T-helper 2 cell (primary cell): ENCODE results near the gene PCSK6.
A peak's percentile ranks its signal among the peaks of the same experiment; 100 is the strongest.

Source experiments
- DNase-seq, 5 experiments: peaks; one replicate each; pipeline versions ENCODE4 v3.0.0 to v3.0.0-alpha.2; 2012 to 2022

The PCSK6 gene

DNA sequence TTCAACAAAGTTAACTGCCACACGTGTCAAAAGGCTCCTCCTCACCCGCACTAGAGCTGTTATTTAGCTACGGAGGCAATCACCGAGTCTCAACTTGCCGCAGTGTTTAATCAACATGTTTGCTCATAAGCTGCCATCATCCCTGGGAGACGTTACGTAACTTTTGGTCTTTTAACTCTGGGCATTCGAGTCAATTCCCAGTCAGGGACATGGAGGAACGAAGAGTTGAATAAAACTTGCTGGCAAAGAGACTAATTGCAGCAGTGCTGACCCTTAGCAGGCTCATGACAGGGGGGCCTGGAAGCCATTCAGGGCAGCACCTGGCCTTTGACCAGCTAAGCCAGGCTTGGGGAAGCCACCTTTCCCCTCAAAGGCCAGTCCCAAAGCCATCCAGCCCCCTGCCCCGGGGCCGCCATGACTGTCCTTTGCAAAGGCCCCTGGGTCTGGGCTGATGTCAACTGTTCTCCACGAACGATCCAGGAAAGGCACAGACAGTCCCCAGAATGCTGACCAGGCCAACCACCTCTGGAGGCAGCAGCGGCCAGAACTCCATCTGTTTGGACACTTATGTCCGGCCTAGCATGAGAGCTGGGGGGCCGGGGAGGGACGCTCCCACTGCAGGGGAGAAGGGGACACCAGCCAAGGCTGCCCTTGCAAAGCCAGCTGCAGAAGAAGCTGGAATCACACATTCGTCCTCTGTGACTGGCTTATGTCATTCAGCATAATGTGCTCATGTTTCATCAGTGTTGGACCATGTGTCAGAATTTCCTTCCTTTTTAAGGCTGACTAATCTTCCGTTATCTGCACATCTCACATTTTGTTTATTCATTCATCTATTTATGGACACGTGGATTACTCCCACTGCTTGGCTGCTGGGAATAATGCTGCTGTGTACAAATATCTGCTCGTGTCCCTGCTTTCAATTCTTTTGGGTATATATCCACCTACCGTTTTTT, 43.7 kb downstream of the PCSK6 start:
- no peak for DNase-seq

DNA sequence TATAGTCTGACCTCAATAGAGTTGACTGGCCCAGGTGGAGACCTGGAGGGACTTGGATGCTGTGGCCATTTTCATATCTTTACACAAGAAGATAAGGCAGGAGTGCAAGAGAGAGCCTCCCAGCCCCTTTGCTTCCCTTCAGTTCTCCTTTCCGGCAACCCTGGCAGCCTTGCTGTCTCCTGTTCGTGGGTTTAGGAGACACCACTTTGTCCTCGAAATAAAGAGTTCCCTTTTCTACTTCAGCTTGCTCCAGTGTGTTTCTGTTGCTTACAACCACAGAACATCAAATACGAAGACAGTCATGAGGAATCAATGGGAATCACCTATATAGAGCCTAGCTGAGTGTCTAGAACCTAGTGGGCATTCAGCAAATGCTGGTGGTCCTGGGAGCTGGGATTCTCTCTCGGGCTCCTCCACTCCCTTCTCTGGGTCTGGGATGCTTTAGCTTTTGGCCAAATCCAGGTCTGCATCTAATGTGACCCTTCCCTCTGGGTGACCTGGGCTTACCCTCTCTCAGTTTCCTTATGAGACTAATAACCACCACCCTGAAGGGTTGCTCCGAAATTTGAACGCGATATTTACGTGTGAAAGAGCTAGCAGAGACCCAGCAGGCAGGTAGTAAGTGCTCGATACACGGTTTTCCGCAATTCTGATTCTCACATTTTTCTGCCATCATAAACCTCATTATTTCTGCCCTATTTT, 44.5 kb downstream of the PCSK6 start:
- no peak for DNase-seq

DNA sequence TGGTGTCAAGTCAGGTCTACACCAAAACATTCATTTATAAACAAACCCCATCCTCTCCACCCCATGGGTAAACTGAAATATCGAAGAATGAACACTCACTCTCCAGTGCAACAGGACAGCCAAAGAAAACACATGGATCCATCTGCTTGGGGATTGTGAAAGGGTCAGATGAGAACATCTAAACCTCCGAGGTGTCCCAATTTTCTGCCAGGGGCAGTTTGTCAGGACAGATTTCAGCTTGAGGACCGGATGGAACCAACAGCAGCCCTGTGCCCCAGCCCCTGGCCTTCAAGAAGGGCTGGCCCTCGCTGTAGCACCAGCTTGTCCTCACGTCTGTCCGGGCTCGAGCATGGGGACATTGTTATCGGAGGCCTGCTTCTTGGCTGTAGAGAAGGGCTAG, 45.5 kb downstream of the PCSK6 start:
- no peak for DNase-seq

DNA sequence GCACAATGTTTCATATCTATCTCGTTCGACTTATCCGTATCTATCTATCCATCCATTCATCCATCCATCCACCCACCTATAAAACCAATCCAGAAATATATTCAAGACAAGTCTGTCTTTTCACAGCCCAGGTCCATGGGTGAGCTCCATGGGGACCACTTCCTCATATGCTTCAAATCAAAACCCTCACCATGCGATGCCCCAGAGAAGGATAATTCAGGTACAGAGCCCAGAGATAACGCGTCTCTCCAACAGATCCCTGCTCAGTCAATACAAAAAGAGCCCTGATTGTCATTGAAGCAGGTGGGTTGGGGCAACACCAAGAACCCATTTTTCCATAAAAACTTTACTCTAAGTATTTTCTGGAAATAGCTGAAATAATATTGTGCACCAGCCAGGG, 47.2 kb downstream of the PCSK6 start:
- no peak for DNase-seq

DNA sequence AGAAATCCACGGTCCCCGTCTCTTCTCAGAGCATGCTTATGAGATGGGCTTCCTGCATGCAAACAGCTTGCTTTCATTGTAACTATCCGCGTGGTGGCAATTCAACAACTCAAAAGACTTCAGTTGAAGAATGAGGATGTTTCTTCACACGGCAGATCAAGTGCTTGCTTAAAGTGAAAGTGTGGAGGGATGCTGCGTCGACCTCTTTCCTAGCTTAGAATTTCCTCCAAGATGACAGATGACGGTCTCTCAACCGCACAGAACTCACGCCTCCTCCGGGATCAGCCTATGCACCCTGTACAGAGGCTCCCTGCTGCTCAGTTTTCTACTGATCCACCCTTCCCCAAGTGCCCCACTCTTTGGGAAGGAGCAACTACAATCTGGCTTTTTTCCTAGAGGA, 47.8 kb downstream of the PCSK6 start:
- peak in 1 of 5 experiments; percentile 60 for DNase-seq

DNA sequence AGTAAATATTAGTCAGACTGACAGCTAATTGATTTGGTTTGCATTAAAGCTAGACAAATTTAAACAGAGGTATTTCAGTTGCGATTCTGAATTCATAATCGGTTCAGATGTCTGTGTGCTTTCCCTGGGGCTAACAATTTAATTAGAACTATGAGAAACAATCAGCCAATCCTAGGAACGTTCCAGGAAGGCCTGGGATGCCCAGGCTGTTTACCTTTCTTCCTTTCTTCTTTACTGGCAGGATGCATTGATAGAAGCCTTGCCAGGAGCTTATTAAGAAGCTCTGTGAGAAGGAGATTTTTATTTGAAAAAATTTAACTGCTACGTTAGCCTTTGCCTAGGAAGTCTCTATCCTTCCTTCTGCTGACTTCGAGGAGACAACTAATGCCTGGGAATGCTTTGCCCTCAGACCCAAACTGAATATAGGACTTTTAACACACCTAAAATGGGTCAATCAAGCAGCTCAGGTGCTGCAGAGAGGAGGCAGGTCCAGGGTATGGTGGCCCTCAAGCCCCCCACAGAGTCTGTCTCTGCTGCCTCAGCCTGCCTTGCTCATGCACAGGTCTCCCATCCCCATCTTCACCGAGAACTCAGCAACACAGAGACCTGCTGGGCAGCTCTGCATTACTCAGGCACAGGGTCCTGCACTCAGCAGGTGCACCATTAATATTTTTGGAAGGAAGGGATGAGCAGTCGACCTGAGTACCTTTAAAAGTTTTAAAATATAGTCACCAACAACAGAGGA, 48.5 kb downstream of the PCSK6 start:
- DNase-seq = no peak

DNA sequence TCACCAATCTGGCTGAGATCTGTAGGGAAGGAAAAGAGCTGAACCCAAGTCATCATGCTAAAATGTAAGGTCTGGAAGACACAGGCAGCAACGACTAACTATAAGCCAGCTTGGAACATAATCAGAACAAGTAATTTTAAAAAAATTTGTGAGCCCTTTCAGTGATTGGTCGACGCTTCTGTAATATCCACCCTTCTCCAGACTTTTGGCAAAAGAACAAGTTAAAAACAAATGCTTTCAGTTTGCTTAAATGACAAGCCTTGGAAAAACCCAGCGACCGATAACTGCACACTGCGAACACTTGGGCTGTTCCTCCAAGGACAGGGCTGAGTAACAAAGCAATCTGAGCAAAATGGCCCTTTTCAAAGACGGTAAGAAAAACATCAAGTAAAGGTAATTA, 49.6 kb downstream of the PCSK6 start:
- no peak for DNase-seq

DNA sequence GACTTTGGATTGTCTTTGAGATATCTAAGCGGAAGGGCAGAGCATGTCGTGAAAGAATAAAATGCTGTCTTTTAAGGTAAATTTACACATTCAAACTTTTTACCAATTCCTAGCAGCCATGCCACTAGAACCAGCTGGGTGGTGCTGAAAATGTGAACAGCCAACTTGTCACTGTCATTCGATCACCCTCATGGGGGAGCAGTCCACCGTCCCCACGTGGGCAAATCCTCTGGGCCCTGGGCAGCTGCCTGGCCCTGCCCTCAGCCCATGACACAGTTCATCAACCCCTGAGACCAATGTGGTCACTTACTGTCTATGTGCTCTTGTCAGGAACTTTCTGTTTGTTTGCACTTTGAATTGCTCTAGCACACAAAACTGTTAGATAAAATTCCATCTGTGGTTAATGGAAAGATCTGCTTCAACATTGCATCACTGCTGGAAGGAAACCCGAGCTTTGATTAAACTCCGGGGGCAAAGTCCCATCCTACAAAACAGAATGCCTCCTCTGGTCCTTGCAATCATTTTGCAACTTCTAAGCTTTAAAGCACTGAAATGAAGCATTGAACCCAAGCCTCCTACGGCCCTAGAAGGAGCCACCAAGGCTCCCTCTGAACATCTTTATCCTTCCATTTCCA, 50.1 kb downstream of the PCSK6 start:
- no peak for DNase-seq

DNA sequence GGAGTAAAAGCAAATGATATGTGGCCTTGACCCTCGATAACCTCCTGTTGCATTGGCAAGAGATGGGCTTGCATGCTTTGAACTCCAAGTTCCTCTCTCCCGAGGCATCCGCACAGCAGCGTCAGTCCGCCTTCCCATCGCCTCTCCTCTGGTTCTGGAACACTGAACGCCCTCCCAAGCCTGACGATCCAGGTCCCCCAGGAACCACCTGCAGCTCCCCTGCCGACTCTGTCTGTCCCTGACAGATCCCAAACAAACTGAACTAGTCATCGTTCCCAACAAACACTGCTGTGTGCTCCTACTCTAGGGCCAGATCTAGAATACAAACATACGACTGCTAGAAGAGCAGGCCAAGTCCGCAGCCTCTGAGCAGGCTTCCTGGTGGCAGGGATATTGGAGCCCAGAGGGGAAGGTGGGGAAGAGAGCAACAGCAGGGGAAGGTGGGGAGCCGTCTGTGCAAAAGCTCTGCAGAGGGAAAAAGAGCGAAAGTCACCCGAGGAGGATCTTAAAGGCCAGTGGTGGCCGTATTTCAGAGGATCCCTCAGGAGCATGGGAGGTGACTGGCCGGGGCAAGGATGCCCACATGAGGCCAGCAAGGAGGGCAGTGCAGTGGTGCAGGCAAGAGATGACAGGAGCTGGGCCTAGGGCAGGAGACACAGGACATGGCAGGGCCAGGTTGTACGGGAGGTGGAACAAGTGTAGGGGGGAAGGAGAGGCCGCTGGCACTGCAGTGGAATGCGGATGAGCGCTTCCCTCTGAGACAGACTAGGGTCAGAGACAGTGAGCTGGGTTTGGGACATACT, 50.8 kb downstream of the PCSK6 start:
- no peak for DNase-seq

DNA sequence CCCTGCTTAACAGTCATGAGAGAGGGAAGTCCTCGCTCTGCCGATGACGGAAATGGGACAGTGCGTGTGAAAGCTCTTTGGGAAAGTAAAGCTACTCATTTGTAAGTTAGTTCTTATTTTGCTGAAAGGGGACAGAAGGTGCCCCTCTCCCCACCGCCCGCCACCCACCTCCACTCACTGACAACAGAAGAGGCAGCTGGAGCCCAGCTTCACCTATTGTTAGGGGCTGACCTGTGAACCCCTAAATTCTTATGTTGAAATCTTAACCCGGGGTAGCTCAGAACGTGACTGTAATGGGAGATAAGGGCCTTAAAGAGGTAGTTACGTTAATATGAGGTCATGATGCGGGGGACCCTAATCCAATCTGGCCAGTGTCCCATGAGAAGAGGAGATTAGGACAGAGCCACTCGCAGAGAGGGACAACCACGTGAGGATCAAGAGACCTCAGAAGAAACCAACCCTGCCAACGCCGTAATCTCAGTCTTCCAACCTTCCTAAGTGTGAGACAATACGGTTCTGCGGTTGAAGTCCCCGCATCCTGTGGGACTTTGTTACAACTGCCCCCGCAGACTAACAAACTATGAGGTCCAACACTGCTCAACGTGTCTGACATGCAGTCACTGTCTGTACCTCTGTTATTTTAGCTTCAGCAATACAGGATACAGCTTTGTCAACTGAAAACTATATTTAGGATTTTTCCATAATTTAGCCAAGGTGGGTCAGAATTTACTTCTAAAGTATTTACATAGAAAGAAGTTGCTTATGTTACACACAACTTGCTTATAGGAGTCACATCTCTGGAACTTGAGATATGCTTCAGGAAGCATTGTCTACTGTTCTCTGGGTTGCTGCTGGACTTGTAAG, 51.7 kb downstream of the PCSK6 start:
- DNase-seq = no peak

DNA sequence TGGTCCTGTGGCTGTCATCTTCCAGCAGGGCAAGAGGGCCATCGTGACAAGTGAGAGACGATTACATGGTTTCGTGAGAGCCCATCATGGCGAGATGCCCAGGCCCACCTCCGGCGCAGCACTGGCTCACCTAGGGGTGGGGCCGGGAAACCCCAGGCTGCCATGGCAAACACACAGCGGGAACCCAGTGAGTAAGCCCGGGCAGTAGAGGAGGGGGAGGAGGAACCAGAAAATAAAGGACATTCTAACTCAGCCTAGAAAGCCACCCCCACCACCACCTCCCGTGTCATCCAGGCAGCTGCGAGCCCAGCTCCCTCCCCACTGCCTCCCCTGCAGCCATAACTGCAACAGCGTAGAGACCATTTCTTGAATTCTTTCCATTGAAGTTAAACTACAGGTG, 52.3 kb downstream of the PCSK6 start:
- DNase-seq = no peak

DNA sequence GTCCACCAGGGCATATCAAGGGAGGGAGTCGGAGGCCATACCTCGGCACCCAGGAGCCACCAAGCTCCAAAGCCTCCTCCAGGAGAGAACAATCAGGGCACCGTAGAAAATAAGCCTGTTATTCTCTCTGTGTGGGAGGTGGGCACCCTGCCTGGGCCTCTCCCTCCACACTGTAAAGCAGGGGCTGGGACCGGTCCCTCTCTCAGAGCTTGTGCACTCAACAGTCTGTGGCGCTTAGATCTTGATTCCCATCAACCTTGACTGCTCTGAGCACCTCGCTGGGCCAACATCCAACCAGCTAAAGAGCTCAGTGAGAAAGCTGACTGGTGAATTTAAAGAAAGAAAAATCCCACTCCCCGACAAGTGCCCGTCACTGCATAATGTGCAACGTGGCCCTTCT, 53.0 kb downstream of the PCSK6 start:
- no peak for DNase-seq

DNA sequence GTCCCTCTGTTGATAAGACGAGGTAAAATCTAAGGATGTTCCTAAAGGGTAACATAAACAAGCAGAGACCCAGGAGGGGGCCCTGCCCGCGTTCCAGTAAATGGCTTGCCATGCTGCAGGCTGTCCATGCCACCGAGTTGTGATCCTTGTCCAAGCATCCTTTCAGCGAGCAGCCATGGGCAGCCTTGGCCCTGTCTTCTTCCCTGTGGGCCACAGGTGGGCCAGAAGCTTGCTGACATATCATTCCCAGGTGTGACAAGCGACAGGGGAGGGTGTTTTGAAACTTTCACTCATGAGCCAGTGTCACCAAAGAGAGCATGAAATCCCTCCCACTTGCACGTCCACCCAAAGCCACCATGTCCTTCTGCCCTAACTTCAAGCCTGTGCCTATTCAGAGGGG, 53.7 kb downstream of the PCSK6 start:
- DNase-seq = no peak

DNA sequence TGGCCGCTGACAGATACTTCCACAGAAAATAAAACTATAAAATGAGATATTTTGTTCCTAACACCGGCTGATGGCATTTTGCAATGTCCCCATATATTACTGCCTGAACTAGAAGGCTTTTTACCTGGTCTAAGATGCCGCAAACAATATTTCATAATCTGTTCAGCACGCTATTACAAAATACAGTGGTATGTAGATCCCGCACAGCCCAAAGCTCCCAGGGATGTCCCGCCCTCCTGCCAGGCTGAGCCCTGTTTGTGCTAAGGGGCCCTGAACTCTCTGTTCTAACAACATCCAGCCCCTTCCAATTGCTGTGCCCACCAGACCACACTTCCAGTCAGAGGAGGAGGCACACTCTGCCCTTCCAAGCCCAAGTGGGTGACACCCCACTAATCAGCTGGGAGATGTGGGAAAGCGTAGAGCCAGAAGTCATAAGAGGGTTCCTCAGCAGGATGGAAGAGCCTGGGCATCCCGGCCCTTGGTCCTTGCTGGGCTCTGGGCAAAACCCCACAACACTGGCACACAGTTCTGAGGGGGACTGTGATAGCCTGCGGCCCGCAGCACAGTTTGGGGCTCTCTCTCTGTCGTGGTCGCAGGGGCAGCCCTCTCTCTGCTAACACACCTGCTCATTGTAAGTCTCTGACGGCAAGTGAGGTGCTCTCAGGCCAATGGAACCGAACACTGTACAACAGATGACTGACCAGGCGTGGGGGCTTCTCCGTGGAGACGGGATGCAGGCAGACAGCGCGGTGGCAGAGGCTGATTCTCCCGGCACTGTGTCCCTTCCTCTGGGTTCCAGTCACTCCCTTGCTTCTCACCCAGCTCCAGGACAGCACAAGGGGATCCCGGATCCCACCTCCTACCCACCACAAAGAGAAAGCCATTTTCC, 55.2 kb downstream of the PCSK6 start:
- no peak for DNase-seq

DNA sequence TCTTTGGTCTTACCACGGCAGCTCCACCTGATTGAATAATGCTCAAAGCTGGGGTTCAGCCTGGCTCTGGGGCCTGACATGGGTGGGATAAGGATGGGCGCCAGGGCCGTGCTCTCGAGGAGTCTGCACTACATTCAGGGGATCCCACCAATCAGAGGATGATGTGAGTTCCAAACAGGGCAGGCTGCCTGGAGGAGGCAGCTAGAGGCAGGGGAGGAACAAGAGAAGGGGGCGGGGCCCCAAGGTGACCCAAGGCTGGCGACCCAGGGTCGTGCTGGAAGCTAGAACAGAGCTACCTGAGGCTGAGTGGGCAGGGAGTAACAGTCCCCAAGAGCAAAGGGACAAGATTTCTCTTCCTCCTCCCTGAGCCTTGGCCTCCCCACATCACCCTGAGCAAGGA, 56.1 kb downstream of the PCSK6 start:
- DNase-seq = no peak

DNA sequence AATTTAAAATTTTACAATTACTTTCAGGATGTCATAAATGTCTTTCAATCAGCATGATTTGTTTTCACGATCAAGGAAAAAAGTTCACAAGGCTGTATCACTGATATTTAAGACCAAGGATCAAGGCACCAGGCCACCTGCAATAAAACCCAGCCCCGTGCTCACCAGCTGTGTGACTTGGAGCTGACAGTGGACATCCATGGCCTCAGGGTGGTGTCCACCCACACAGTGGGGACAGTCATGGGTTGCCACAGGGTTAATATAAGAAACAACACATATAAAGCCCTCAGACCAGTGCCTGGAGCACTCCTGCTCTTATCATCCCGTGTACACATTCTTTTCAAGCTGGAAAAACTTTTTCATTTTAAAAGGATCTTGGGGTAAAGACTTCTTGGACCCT, 56.5 kb downstream of the PCSK6 start:
- DNase-seq = no peak

DNA sequence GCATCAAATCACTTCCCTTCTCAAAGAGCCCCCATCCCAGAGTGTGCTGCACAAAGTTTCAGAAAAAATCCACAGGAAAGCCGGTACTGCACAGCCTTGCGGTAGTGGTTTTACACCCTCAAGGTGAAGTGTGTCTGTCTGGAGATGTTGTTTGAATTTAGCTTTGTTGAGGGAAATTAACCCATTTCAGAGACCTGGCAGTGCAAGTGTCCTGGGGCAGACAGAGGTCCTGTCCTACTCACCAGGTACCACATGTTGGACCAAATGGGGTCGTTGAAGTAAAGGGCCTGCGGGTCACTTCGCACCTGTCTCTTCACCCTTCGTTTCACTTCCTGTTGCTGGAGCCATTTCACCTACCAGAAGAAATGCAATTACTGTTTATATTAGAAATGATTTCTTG, 57.8 kb downstream of the PCSK6 start:
- DNase-seq = no peak

DNA sequence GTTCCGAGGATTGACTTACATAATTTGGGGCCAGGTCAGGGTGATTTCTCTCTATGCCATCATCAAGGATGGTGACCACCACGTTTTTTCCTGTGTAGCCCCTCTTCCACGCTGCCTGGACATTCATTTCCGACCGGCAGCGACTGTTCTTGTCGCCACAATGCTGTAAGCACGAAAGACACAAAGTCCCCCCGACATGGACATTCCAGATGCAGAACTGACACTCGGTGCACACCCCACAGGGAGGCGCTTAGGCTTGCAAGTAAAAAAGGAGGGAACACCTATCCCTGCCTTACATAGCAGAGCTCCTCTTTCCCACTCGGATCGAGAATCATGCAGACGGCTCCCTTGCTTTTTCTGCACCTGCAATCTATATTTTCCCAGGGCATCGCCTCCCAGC, 58.2 kb downstream of the PCSK6 start:
- DNase-seq = no peak

DNA sequence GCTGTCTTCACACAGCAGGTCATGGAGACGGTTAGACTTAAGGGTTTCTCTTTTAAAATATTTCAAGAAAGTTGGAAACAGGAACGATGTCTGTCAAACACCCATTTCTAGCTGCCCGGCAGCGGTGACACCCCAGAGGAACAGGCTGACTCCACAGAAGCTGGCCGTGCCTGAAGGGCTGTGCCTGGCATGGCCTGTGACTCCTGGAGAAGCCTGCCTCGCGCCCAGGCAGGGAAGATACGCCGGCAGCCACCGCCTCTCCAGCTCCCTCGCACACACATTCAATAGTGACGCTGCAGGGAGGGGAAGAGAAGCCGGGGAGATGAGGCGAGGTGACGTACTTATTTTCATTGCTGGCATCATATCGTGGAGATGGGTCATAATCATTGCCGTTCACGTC, 59.9 kb downstream of the PCSK6 start:
- no peak for DNase-seq

DNA sequence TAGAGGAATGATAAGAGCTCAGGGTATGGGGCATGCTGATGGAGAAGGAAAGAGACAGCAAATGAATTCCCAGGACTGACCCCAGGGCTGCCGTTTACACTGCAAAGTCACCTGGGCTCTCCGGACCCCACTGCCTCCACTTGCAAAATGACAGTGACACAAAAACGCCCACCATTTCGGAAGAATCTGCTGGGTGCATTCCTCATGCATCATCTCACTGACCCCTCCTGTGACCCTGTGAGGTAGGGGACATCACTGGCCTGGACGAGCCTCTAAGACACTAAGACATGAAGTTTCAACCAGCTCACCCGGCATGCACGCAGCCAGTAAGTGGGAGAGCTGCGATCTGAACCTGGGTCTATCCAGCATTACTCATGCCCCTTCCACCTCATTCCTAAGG, 60.3 kb downstream of the PCSK6 start:
- no peak for DNase-seq
